GM10266 (cell line): Measurements from ENCODE around the gene ELOB.

Experiments
- DNase-seq: peaks from one replicate; pipeline ENCODE4 v3.0.0; 2012; ENCODE audit errors: extremely low spot score
- TF ChIP-seq, protein P1 (sequence below): IDR thresholded peaks from 2 replicates; pipeline ENCODE4 v1.5.1; 2012; ENCODE audit warnings: mild to moderate bottlenecking, low read depth; ENCODE audit not compliant: control insufficient read depth, insufficient read depth; ENCODE audit errors: missing control alignments

Gene ELOB

DNA sequence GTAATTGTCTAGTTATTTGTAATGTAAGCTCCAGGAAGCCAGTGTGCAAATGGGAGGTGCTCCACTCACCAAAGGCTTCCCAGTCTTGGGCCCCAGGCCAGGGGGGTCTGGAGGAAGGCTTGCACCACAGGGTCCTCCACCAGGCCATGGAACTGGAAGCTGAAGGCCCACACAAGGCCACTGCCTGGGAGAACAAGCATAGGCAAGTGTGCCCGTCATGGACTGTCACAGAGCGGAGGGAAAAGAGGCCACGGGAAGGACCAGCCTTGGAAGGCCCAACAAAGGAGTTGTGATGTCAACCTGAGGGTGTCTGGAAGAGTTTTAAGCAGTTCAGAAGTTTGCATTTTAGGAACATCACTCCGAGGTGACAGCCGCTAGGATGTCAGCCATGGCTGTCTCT lies 27.6 kb downstream of the ELOB start:
- TF ChIP-seq, protein P1, sequence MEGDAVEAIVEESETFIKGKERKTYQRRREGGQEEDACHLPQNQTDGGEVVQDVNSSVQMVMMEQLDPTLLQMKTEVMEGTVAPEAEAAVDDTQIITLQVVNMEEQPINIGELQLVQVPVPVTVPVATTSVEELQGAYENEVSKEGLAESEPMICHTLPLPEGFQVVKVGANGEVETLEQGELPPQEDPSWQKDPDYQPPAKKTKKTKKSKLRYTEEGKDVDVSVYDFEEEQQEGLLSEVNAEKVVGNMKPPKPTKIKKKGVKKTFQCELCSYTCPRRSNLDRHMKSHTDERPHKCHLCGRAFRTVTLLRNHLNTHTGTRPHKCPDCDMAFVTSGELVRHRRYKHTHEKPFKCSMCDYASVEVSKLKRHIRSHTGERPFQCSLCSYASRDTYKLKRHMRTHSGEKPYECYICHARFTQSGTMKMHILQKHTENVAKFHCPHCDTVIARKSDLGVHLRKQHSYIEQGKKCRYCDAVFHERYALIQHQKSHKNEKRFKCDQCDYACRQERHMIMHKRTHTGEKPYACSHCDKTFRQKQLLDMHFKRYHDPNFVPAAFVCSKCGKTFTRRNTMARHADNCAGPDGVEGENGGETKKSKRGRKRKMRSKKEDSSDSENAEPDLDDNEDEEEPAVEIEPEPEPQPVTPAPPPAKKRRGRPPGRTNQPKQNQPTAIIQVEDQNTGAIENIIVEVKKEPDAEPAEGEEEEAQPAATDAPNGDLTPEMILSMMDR = no peak
- no peak for DNase-seq

DNA sequence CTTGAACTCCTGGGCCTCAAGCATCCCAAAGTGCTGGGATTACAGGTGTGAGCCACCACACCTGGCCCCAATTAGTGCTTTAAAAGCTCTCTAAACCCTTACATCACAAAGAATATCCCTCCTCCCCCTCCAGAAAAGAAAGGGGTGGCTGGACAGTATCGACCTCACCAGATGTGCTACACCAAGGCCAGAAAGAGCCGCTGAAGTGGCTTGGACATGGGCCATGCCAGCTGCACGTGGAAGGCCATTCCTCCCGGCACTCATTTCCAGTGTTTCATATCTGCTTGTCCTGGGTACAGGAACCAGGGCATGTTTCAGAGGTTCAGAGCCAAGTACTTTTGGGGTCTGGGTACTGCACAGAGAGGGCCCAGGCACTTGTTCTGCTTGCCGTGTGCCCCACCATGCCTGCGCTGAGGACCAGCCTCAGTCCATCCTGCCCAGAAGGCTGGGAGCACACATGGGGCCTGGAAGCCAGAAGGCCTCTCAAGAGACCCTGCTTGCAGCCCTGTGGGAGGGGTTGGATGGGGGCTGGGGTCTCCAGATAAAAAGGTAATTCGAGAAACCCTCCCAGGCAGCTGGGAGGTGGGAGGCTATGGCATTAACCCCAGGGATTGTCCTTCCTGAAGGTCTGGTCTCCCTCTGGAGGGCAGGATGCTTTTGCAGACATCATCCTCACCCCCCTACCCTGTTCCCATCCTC lies 28.2 kb downstream of the ELOB start:
- DNase-seq = no peak
- TF ChIP-seq, protein P1 = no peak

DNA sequence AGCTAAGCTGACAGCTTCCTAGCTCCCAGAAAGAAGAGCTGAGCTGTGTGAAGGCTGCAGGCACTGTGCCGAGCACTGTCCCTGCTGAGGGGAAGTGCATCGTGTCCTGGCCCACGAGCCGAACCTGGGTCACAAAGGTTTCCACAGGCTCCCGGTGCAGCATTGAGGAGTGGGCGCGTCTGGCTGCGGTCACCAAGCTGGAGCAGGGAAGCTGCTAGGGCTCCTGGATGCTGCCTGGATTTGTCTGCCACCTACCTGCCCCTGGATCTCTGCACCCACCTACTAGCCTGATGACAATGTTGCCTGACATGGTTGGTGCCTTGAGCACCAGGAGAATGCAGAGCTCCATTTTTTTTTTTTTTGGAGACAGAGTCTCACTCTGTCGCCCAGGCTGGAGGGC lies 31.1 kb downstream of the ELOB start:
- DNase-seq = no peak
- TF ChIP-seq, protein P1 = no peak

DNA sequence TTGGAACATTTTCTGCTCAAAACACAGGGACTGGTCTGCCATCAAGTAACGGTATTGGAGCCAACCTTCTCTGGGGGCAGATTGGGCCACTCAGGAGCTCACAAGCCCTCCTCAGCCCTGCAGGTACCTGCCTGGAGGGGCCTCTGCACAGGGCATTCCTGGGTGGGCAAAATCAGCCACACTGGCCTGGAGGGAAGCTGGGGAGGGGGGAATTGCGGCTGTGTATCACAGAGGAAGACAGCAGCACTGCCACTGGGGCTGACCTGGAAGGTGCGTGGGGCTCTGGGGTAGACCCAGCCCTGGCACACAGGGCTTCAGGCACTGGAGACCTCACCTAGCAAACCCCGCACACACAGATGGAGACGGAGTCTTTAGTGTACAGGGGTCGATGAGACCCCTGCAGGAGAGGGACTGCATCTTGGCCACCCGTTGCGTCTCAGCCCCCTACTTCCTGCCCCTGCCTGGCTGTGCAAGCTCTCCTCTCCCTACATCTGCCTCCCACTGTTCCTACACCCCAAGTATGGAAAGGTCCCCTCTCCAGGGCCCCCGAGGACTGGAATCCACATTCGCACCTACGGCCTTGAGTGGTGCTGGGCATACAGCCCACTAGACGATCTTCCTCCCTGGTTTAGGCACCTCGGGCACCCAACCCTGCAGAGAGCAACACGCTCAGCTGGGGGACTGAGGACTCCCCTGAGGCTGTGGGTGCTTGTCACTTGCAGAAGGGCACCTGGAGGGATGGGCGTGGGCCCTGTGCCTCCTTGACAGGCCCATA lies 31.8 kb downstream of the ELOB start:
- TF ChIP-seq, protein P1 = no peak
- DNase-seq = no peak

DNA sequence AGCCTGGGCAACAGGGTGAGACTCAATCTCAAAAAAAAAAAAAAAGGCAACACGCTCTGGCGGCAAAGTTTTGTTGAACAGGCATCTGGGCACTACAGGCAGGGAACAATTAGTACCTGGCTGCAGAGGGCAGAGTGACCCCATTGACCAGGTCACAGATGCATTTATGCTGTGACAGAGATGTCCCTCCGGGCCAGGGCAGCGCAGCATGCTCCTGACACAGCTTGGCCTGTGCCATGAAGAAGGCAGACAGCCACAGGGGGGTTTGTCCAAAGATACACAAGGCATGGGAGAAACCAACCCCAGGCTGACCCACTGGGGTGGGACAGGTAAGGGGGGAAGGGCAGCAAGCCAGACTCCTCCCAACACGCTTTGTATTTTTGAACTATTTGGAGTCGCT lies 32.4 kb downstream of the ELOB start:
- TF ChIP-seq, protein P1 = no peak
- DNase-seq = no peak

DNA sequence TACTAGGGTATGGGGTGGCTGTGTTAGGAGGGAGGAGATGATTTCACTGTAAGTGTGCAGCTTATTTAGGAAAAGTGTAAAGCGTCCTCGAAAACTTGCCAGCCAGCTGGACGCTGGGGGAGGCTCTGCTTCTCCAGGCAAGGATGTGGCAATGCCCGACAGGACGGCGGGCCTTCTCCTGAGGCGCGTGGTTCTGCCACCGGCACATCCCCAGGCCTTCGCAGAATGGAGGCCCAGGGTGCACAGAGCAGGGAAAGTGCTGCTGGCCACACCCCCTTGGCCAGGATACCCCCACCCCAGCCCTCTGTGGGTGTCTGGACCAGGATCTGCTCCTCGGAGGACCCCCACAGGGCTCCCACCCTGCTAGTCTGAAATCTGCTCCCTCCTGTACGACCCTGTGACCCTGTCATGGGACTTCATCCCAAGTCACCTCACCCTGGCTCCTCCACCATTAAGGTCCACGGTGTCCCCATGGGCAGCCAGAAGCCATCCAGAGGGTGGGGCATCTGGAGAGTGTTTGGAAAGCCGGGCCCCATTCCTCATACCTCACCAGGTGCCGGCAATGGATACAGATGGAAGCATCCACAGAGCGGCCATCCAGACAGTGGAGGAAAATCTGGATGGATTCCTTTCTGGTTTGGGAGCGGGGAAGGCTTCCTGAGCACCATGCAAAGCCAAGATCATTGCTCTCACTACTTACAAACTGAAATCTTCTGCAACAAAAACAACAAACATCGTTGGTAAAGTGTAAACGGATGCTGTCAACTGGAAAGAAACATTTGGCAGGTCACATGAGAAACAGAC lies 33.9 kb downstream of the ELOB start:
- no peak for DNase-seq
- TF ChIP-seq, protein P1 = no peak
